Measurements from ENCODE around the gene HCLS1. TPM values are rescaled to one million over a fixed set of nuclear protein-coding genes. Genes with fewer than 3 reads are reported as not detected.
A peak's percentile ranks its signal among the peaks of the same experiment; 100 is the strongest.

The HCLS1 gene
- polyA plus RNA-seq (2012; ENCODE audit: low read depth, missing spikeins): 218 TPM

GRCh38 chr3:121660356-121661171 is at the start of gene HCLS1:
Gene HCLS1, minus strand, starts transcription at chr3:121660903. Its CDS starts 2,556 bp downstream, at chr3:121658347.
- DNase-seq (ENCODE audit: insufficient read length, low spot score) (peak; percentile 31), FAIRE-seq (peak; percentile 100)
- TF ChIP-seq PAX5 (IDR thresholded peaks at IDR 0.05; ENCODE audit: insufficient read depth, low read length, severe bottlenecking): no peak
- peak; percentile 89 for TF ChIP-seq SPI1 (IDR thresholded peaks at IDR 0.05; ENCODE audit: low read depth, low read length)
- TF ChIP-seq POLR2A (IDR thresholded peaks at IDR 0.05; ENCODE audit: low read depth, low read length): peak; percentile 97
- TF ChIP-seq TAF1 (IDR thresholded peaks at IDR 0.05; ENCODE audit: low read depth, low read length): peak; percentile 98
- TF ChIP-seq POLR2AphosphoS5 (IDR thresholded peaks at IDR 0.05; ENCODE audit: low read depth, low read length): peak; percentile 99
- peak; percentile 91; the same call in 1 of the 2 replicates for TF ChIP-seq POU2F2 (IDR thresholded peaks at IDR 0.05; ENCODE audit: low read depth, low read length)

- no peak for TF ChIP-seq POLR2AphosphoS5 (IDR thresholded peaks at IDR 0.05; ENCODE audit: low read depth, low read length)
- no peak for TF ChIP-seq PAX5 (IDR thresholded peaks at IDR 0.05; ENCODE audit: insufficient read depth, low read length, severe bottlenecking)
- TF ChIP-seq POLR2A (IDR thresholded peaks at IDR 0.05; ENCODE audit: low read depth, low read length): no peak
- FAIRE-seq (no peak), DNase-seq (ENCODE audit: insufficient read length, low spot score) (no peak)
These were observed 49.6 kb upstream of the HCLS1 start for GRCh38 chr3:121710347-121710746.

- FAIRE-seq (no peak), DNase-seq (ENCODE audit: insufficient read length, low spot score) (no peak)
These were observed 47.0 kb upstream of the HCLS1 start for GRCh38 chr3:121707531-121708273.

GRCh38 chr3:121705541-121705940 is 44.8 kb upstream of the HCLS1 start:
- no peak for FAIRE-seq
- DNase-seq (ENCODE audit: insufficient read length, low spot score): no peak

More at GRCh38 chr3:121707531-121708273, 47.0 kb upstream of the HCLS1 start:
- TF ChIP-seq PAX5 (IDR thresholded peaks at IDR 0.05; ENCODE audit: insufficient read depth, low read length, severe bottlenecking) (no peak), POLR2A (IDR thresholded peaks at IDR 0.05; ENCODE audit: low read depth, low read length) (no peak), TAF1 (IDR thresholded peaks at IDR 0.05; ENCODE audit: low read depth, low read length) (no peak), SPI1 (IDR thresholded peaks at IDR 0.05; ENCODE audit: low read depth, low read length) (no peak), POLR2AphosphoS5 (IDR thresholded peaks at IDR 0.05; ENCODE audit: low read depth, low read length) (no peak), POU2F2 (IDR thresholded peaks at IDR 0.05; ENCODE audit: low read depth, low read length) (no peak)

GRCh38 chr3:121703973-121704372 is 43.3 kb upstream of the HCLS1 start:
- DNase-seq (ENCODE audit: insufficient read length, low spot score) (no peak), FAIRE-seq (no peak)
- no peak for TF ChIP-seq SPI1 (IDR thresholded peaks at IDR 0.05; ENCODE audit: low read depth, low read length)

More at GRCh38 chr3:121705541-121705940, 44.8 kb upstream of the HCLS1 start:
- TF ChIP-seq POLR2AphosphoS5 (IDR thresholded peaks at IDR 0.05; ENCODE audit: low read depth, low read length) (no peak), POLR2A (IDR thresholded peaks at IDR 0.05; ENCODE audit: low read depth, low read length) (no peak), POU2F2 (IDR thresholded peaks at IDR 0.05; ENCODE audit: low read depth, low read length) (no peak), TAF1 (IDR thresholded peaks at IDR 0.05; ENCODE audit: low read depth, low read length) (no peak), SPI1 (IDR thresholded peaks at IDR 0.05; ENCODE audit: low read depth, low read length) (no peak), PAX5 (IDR thresholded peaks at IDR 0.05; ENCODE audit: insufficient read depth, low read length, severe bottlenecking) (no peak)

GRCh38 chr3:121698901-121699300 is 38.2 kb upstream of the HCLS1 start:
- TF ChIP-seq PAX5 (IDR thresholded peaks at IDR 0.05; ENCODE audit: insufficient read depth, low read length, severe bottlenecking): no peak
- no peak for FAIRE-seq

GRCh38 chr3:121698476-121698875 is 37.8 kb upstream of the HCLS1 start:
- FAIRE-seq (no peak), DNase-seq (ENCODE audit: insufficient read length, low spot score) (no peak)
- TF ChIP-seq TAF1 (IDR thresholded peaks at IDR 0.05; ENCODE audit: low read depth, low read length): no peak
- TF ChIP-seq PAX5 (IDR thresholded peaks at IDR 0.05; ENCODE audit: insufficient read depth, low read length, severe bottlenecking): no peak
- no peak for TF ChIP-seq POU2F2 (IDR thresholded peaks at IDR 0.05; ENCODE audit: low read depth, low read length)
- TF ChIP-seq SPI1 (IDR thresholded peaks at IDR 0.05; ENCODE audit: low read depth, low read length): no peak
- no peak for TF ChIP-seq POLR2A (IDR thresholded peaks at IDR 0.05; ENCODE audit: low read depth, low read length)
- no peak for TF ChIP-seq POLR2AphosphoS5 (IDR thresholded peaks at IDR 0.05; ENCODE audit: low read depth, low read length)

More at GRCh38 chr3:121698901-121699300, 38.2 kb upstream of the HCLS1 start:
- DNase-seq (ENCODE audit: insufficient read length, low spot score): no peak

- FAIRE-seq (no peak), DNase-seq (ENCODE audit: insufficient read length, low spot score) (no peak)
- TF ChIP-seq POLR2A (IDR thresholded peaks at IDR 0.05; ENCODE audit: low read depth, low read length): no peak
- TF ChIP-seq SPI1 (IDR thresholded peaks at IDR 0.05; ENCODE audit: low read depth, low read length): no peak
- TF ChIP-seq POLR2AphosphoS5 (IDR thresholded peaks at IDR 0.05; ENCODE audit: low read depth, low read length): no peak
- TF ChIP-seq TAF1 (IDR thresholded peaks at IDR 0.05; ENCODE audit: low read depth, low read length): no peak
- no peak for TF ChIP-seq POU2F2 (IDR thresholded peaks at IDR 0.05; ENCODE audit: low read depth, low read length)
- TF ChIP-seq PAX5 (IDR thresholded peaks at IDR 0.05; ENCODE audit: insufficient read depth, low read length, severe bottlenecking): no peak
These were observed 35.5 kb upstream of the HCLS1 start for GRCh38 chr3:121696186-121696585.

- DNase-seq (ENCODE audit: insufficient read length, low spot score): no peak
- FAIRE-seq: no peak
- TF ChIP-seq POLR2AphosphoS5 (IDR thresholded peaks at IDR 0.05; ENCODE audit: low read depth, low read length) (no peak), TAF1 (IDR thresholded peaks at IDR 0.05; ENCODE audit: low read depth, low read length) (no peak)
These were observed 31.5 kb upstream of the HCLS1 start for GRCh38 chr3:121692010-121692699.

All from GM12891 (cell line).